Measurements from ENCODE around the gene ABCA5.

The ABCA5 gene

GRCh38 chr17:69333561-69333960, 6.6 kb upstream of the ABCA5 start:
- TF ChIP-seq, protein P1, sequence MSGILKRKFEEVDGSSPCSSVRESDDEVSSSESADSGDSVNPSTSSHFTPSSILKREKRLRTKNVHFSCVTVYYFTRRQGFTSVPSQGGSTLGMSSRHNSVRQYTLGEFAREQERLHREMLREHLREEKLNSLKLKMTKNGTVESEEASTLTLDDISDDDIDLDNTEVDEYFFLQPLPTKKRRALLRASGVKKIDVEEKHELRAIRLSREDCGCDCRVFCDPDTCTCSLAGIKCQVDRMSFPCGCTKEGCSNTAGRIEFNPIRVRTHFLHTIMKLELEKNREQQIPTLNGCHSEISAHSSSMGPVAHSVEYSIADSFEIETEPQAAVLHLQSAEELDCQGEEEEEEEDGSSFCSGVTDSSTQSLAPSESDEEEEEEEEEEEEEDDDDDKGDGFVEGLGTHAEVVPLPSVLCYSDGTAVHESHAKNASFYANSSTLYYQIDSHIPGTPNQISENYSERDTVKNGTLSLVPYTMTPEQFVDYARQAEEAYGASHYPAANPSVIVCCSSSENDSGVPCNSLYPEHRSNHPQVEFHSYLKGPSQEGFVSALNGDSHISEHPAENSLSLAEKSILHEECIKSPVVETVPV (CRISPR knock-in tag; IDR thresholded peaks at IDR 0.05), result no peak
- TF ChIP-seq CSDC2 (CRISPR knock-in tag; IDR thresholded peaks at IDR 0.05) (no peak), ESRRG (CRISPR knock-in tag; IDR thresholded peaks at IDR 0.05) (no peak), ZC3H10 (CRISPR knock-in tag; IDR thresholded peaks at IDR 0.05) (no peak), ZFP3 (CRISPR knock-in tag; IDR thresholded peaks at IDR 0.05) (no peak), PATZ1 (CRISPR knock-in tag; IDR thresholded peaks at IDR 0.05; ENCODE audit: borderline replicate concordance) (no peak), ZNF70 (CRISPR knock-in tag; IDR thresholded peaks at IDR 0.05) (no peak), ISL1 (CRISPR knock-in tag; IDR thresholded peaks at IDR 0.05) (no peak)
- TF ChIP-seq, protein P2, sequence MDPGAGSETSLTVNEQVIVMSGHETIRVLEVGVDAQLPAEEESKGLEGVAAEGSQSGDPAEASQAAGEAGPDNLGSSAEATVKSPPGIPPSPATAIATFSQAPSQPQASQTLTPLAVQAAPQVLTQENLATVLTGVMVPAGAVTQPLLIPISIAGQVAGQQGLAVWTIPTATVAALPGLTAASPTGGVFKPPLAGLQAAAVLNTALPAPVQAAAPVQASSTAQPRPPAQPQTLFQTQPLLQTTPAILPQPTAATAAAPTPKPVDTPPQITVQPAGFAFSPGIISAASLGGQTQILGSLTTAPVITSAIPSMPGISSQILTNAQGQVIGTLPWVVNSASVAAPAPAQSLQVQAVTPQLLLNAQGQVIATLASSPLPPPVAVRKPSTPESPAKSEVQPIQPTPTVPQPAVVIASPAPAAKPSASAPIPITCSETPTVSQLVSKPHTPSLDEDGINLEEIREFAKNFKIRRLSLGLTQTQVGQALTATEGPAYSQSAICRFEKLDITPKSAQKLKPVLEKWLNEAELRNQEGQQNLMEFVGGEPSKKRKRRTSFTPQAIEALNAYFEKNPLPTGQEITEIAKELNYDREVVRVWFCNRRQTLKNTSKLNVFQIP (CRISPR knock-in tag; IDR thresholded peaks at IDR 0.05; ENCODE audit: borderline replicate concordance, low read depth), result no peak
- ATAC-seq, result no peak

- TF ChIP-seq TCF4 (CRISPR knock-in tag; IDR thresholded peaks at IDR 0.05; ENCODE audit: borderline replicate concordance) (no peak), PATZ1 (CRISPR knock-in tag; IDR thresholded peaks at IDR 0.05; ENCODE audit: borderline replicate concordance) (no peak), ARNTL (CRISPR knock-in tag; IDR thresholded peaks at IDR 0.05; ENCODE audit: borderline replicate concordance, low read depth) (no peak), ZFP30 (CRISPR knock-in tag; IDR thresholded peaks at IDR 0.05) (no peak)
- ATAC-seq, result no peak
These were observed 4.8 kb upstream of the ABCA5 start for GRCh38 chr17:69331756-69332155.

GRCh38 chr17:69326377-69327059, 415 bp downstream of the ABCA5 start:
- peak; percentile 71 for ATAC-seq

More at GRCh38 chr17:69326377-69327059, 415 bp downstream of the ABCA5 start:
- no peak for TF ChIP-seq PATZ1 (CRISPR knock-in tag; IDR thresholded peaks at IDR 0.05; ENCODE audit: borderline replicate concordance)
- no peak for TF ChIP-seq TCF4 (CRISPR knock-in tag; IDR thresholded peaks at IDR 0.05; ENCODE audit: borderline replicate concordance)
- TF ChIP-seq, protein P2 (CRISPR knock-in tag; IDR thresholded peaks at IDR 0.05; ENCODE audit: borderline replicate concordance, low read depth), result no peak
- TF ChIP-seq ZFP3 (CRISPR knock-in tag; IDR thresholded peaks at IDR 0.05), result no peak
- TF ChIP-seq CREB5 (CRISPR knock-in tag; IDR thresholded peaks at IDR 0.05; ENCODE audit: low read depth), result no peak
- no peak for TF ChIP-seq RARB (CRISPR knock-in tag; IDR thresholded peaks at IDR 0.05)
- TF ChIP-seq CSDC2 (CRISPR knock-in tag; IDR thresholded peaks at IDR 0.05), result no peak
- TF ChIP-seq ZNF565 (CRISPR knock-in tag; conservative IDR thresholded peaks at IDR 0.05; ENCODE audit: low read depth), result no peak
- no peak for TF ChIP-seq OSR1 (CRISPR knock-in tag; IDR thresholded peaks at IDR 0.05)
- no peak for TF ChIP-seq ZNF70 (CRISPR knock-in tag; IDR thresholded peaks at IDR 0.05)
- no peak for TF ChIP-seq ZC3H10 (CRISPR knock-in tag; IDR thresholded peaks at IDR 0.05)
